ENCODE data around the gene DNM2.

The DNM2 gene

DNA sequence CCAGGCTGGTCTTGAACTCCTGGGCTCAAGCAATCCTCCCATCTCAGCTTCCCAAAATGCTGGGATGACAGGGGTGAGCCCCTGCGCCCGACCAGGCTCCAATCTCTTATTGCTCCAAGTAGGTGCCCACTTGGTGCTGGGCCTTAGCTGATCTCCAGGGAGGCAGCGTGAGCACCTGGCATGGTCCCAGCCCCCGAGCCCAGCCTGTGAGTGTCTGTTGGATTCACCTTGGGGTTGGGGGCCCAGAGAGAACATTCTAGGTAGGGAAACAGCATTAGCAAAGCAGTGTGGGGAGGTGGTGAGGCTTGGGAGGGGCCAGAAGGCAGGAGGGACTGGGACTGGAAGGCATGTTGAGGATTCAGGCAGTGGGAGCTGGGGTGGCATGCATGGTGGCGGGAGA is 45.5 kb downstream of the DNM2 start:
- TF ChIP-seq TAF1 (IDR thresholded peaks at IDR 0.05; ENCODE audit: borderline replicate concordance, insufficient read depth, low read length): no peak
- no peak for TF ChIP-seq POLR2AphosphoS5 (IDR thresholded peaks at IDR 0.05; ENCODE audit: low read depth, low read length)
- TF ChIP-seq FOXP2 (optimal IDR thresholded peaks at IDR 0.05; ENCODE audit: borderline replicate concordance, extremely low read depth, extremely low read length, insufficient read depth): no peak
- TF ChIP-seq, protein P1, sequence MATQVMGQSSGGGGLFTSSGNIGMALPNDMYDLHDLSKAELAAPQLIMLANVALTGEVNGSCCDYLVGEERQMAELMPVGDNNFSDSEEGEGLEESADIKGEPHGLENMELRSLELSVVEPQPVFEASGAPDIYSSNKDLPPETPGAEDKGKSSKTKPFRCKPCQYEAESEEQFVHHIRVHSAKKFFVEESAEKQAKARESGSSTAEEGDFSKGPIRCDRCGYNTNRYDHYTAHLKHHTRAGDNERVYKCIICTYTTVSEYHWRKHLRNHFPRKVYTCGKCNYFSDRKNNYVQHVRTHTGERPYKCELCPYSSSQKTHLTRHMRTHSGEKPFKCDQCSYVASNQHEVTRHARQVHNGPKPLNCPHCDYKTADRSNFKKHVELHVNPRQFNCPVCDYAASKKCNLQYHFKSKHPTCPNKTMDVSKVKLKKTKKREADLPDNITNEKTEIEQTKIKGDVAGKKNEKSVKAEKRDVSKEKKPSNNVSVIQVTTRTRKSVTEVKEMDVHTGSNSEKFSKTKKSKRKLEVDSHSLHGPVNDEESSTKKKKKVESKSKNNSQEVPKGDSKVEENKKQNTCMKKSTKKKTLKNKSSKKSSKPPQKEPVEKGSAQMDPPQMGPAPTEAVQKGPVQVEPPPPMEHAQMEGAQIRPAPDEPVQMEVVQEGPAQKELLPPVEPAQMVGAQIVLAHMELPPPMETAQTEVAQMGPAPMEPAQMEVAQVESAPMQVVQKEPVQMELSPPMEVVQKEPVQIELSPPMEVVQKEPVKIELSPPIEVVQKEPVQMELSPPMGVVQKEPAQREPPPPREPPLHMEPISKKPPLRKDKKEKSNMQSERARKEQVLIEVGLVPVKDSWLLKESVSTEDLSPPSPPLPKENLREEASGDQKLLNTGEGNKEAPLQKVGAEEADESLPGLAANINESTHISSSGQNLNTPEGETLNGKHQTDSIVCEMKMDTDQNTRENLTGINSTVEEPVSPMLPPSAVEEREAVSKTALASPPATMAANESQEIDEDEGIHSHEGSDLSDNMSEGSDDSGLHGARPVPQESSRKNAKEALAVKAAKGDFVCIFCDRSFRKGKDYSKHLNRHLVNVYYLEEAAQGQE (IDR thresholded peaks at IDR 0.05; ENCODE audit: insufficient read depth in 1 of 2, low read depth in 2 of 2, low read length in 2 of 2): no peak
- TF ChIP-seq SIN3A (IDR thresholded peaks at IDR 0.05; ENCODE audit: borderline replicate concordance, insufficient read depth, low read length): no peak

DNA sequence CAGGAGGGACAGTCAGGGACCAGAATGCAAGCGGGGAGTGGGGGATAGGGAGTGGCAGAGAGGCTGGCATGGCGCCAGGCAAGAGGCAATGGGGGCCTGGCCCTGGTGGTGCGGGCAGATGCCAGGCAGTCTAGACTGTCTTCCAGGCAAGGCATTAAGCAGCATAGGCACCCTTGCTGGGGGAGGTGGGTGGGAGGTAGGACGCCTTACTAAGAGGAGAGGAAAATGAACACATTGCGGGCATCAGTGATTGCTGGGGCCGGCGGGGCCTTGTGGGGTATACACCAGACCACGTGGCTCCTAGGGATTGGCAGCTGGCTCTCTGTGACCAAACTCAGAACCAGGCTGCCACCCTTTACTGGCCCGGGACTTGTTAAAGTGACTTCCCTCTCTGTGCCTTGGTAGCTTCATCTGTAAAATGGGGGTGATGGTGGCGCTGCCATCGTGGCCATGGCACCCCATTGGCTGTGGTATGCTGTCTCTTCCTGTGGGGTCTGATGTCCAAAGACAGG is 46.0 kb downstream of the DNM2 start:
- no peak for TF ChIP-seq POLR2AphosphoS5 (IDR thresholded peaks at IDR 0.05; ENCODE audit: low read depth, low read length)
- TF ChIP-seq, protein P1 (IDR thresholded peaks at IDR 0.05; ENCODE audit: insufficient read depth in 1 of 2, low read depth in 2 of 2, low read length in 2 of 2): no peak
- TF ChIP-seq TAF1 (IDR thresholded peaks at IDR 0.05; ENCODE audit: borderline replicate concordance, insufficient read depth, low read length): no peak
- no peak for TF ChIP-seq FOXP2 (optimal IDR thresholded peaks at IDR 0.05; ENCODE audit: borderline replicate concordance, extremely low read depth, extremely low read length, insufficient read depth)
- no peak for TF ChIP-seq SIN3A (IDR thresholded peaks at IDR 0.05; ENCODE audit: borderline replicate concordance, insufficient read depth, low read length)

DNA sequence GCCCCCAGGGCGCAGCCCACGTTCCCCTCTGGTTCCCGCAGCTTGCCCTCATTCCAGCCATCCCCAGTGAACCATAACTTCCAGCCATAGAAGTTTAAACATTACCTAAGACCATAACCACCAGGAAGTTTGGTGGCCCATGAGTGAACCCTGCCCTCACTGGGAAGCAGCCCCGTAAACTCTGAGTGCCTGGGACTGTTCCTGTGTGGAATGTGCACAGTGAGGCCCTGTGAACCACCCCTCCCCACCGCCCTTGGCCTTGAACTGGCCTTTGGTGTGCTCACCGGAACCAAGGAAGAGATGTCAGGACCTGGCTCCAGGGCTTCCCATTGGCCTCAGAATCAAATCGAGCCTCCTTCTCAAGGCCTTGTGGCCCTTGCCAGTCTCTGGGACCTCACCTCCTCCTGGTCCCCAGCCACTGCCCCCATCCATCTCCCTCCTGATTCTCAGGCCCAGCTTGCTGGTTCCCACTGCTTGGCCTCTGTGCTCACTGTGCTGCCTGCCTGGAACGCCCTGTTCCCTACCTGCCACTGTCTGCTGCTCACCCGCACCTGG is 46.5 kb downstream of the DNM2 start:
- TF ChIP-seq TAF1 (IDR thresholded peaks at IDR 0.05; ENCODE audit: borderline replicate concordance, insufficient read depth, low read length) (no peak), POLR2AphosphoS5 (IDR thresholded peaks at IDR 0.05; ENCODE audit: low read depth, low read length) (no peak), SIN3A (IDR thresholded peaks at IDR 0.05; ENCODE audit: borderline replicate concordance, insufficient read depth, low read length) (no peak), FOXP2 (optimal IDR thresholded peaks at IDR 0.05; ENCODE audit: borderline replicate concordance, extremely low read depth, extremely low read length, insufficient read depth) (no peak)
- TF ChIP-seq, protein P1 (IDR thresholded peaks at IDR 0.05; ENCODE audit: insufficient read depth in 1 of 2, low read depth in 2 of 2, low read length in 2 of 2): no peak

DNA sequence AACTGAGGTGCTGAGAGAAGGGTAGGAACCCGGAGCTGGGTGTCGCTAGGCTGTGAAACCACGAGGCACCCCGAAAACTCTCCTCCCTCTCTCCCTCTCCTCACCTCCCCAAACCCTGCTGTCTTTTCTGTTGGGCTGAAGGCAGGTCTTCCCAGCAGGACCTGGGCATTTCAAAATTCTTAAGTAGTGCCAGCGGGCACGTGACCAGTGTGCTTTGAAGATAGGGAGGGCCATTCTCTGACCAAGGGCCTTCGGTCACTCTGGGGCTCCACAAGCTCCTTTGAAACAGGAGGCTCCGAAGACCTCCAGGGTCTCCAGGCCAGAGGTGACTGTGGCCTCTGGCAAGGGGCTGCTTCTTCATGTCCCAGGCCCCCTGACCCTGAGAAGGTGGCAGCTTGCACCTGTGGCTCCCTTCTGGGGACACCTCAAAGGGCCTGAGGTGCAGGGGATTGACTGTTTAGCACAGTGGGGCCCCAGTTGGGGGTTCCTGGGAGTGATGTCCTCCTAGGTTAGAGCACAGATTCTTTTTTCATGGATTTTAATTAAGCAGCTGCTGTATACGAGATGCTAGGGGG is 48.3 kb downstream of the DNM2 start:
- TF ChIP-seq TAF1 (IDR thresholded peaks at IDR 0.05; ENCODE audit: borderline replicate concordance, insufficient read depth, low read length) (no peak), POLR2AphosphoS5 (IDR thresholded peaks at IDR 0.05; ENCODE audit: low read depth, low read length) (no peak), SIN3A (IDR thresholded peaks at IDR 0.05; ENCODE audit: borderline replicate concordance, insufficient read depth, low read length) (no peak), FOXP2 (optimal IDR thresholded peaks at IDR 0.05; ENCODE audit: borderline replicate concordance, extremely low read depth, extremely low read length, insufficient read depth) (no peak)

DNA sequence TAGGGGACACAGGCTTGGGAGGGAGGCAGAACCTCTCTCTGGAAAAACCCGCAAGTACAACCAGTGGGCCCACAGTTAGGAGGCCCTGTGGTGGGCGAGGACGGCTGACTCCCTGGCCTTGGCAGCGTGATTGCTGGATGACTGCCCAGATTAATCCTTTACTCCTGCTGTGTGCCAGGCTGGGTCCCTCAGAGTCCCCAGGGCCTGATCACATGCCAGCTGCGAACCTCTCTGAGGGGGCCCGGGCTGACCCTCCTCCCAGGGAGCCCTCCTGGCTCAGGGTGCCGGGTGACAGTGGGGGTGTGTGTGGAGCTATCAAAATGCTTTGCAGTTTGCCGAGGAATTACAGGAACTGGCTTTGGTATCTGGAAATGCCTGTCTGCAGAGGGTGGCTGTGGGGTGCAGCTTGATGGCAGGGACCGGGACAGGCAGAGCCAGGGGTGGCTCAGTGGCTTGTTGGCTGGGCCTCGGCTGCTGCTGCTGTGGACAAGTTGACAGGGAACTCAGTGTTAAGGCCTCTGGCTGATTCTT is 48.9 kb downstream of the DNM2 start:
- TF ChIP-seq FOXP2 (optimal IDR thresholded peaks at IDR 0.05; ENCODE audit: borderline replicate concordance, extremely low read depth, extremely low read length, insufficient read depth): no peak
- TF ChIP-seq SIN3A (IDR thresholded peaks at IDR 0.05; ENCODE audit: borderline replicate concordance, insufficient read depth, low read length): no peak
- no peak for TF ChIP-seq POLR2AphosphoS5 (IDR thresholded peaks at IDR 0.05; ENCODE audit: low read depth, low read length)
- no peak for TF ChIP-seq TAF1 (IDR thresholded peaks at IDR 0.05; ENCODE audit: borderline replicate concordance, insufficient read depth, low read length)
- TF ChIP-seq, protein P1 (IDR thresholded peaks at IDR 0.05; ENCODE audit: insufficient read depth in 1 of 2, low read depth in 2 of 2, low read length in 2 of 2): no peak
